Fibroblast of lung (primary cell): ENCODE results near the gene BARX2.

Experiments
- CTCF ChIP-seq, 2 donors: IDR thresholded peaks in 1 of 2; conservative IDR thresholded peaks in 1 of 2; 1 replicate in 1 of 2; 2 replicates in 1 of 2; pipeline ENCODE4 v1.5.1; 2011 to 2012; ENCODE audit warnings: low read length in 2 of 2, control low read depth in 1 of 2, inconsistent platforms in 1 of 2, low read depth in 1 of 2, mild to moderate bottlenecking in 1 of 2
- EZH2 ChIP-seq: IDR thresholded peaks from 2 replicates; pipeline ENCODE4 v1.5.1; 2012; ENCODE audit warnings: low read length, control low read depth, mild to moderate bottlenecking; ENCODE audit errors: missing control alignments

GRCh38 chr11:129384415-129384814 lies 8.8 kb downstream of the BARX2 start:
- no peak for TF ChIP-seq CTCF (conservative IDR thresholded peaks at IDR 0.05 in 1 of 2, IDR thresholded peaks at IDR 0.05 in 1 of 2; ENCODE audit: low read depth in 1 of 2, low read length in 2 of 2)
- no peak for TF ChIP-seq EZH2
